ENCODE measurements around the gene SNCA. TPM values are rescaled to one million over a fixed set of nuclear protein-coding genes. Genes with fewer than 3 reads are reported as not detected.

SNCA gene
- total RNA-seq, 4 donors from 2014 or later: 8.7 to 26.1 (median 19.2) TPM

- no peak for ATAC-seq (ENCODE audit: low FRiP score)
- TF ChIP-seq CTCF (IDR thresholded peaks at IDR 0.05): no peak
Measured at GRCh38 chr4:89746377-89746776, 90.6 kb downstream of the SNCA start.

GRCh38 chr4:89745708-89746107 is 91.3 kb downstream of the SNCA start:
- no peak for TF ChIP-seq CTCF (IDR thresholded peaks at IDR 0.05)
- ATAC-seq (ENCODE audit: low FRiP score) (no peak), DNase-seq (ENCODE audit: low spot score) (no peak)

More at GRCh38 chr4:89746377-89746776, 90.6 kb downstream of the SNCA start:
- DNase-seq (ENCODE audit: low spot score): no peak

- TF ChIP-seq CTCF (IDR thresholded peaks at IDR 0.05): no peak
- DNase-seq (ENCODE audit: low spot score): no peak
- ATAC-seq (ENCODE audit: low FRiP score): no peak
Measured at GRCh38 chr4:89744914-89745313, 92.0 kb downstream of the SNCA start.

- ATAC-seq (ENCODE audit: low FRiP score) (no peak), DNase-seq (ENCODE audit: low spot score) (no peak)
- TF ChIP-seq CTCF (IDR thresholded peaks at IDR 0.05): no peak
Measured at GRCh38 chr4:89741768-89742167, 95.2 kb downstream of the SNCA start.

- ATAC-seq (ENCODE audit: low FRiP score): no peak
- no peak for DNase-seq (ENCODE audit: low spot score)
- TF ChIP-seq CTCF (IDR thresholded peaks at IDR 0.05): no peak
Measured at GRCh38 chr4:89739311-89739988, 97.5 kb downstream of the SNCA start.

- no peak for TF ChIP-seq CTCF (IDR thresholded peaks at IDR 0.05)
- DNase-seq (ENCODE audit: low spot score) (no peak), ATAC-seq (ENCODE audit: low FRiP score) (no peak)
Measured at GRCh38 chr4:89737888-89738287, 99.1 kb downstream of the SNCA start.

- DNase-seq (ENCODE audit: low spot score): no peak
- TF ChIP-seq CTCF (IDR thresholded peaks at IDR 0.05): no peak
- ATAC-seq (ENCODE audit: low FRiP score): no peak
Measured at GRCh38 chr4:89733946-89734345, 103.0 kb downstream of the SNCA start.
